HuH-7 (cell line): ENCODE measurements around the gene LEMD2.

Experiments used
- DNase-seq: peaks from one replicate; pipeline ENCODE4 v3.0.0; 2011; ENCODE audit warnings: low spot score

LEMD2 gene

GRCh38 chr6:33756211-33756954, 32.5 kb downstream of the LEMD2 start:
- no peak for DNase-seq

DNA sequence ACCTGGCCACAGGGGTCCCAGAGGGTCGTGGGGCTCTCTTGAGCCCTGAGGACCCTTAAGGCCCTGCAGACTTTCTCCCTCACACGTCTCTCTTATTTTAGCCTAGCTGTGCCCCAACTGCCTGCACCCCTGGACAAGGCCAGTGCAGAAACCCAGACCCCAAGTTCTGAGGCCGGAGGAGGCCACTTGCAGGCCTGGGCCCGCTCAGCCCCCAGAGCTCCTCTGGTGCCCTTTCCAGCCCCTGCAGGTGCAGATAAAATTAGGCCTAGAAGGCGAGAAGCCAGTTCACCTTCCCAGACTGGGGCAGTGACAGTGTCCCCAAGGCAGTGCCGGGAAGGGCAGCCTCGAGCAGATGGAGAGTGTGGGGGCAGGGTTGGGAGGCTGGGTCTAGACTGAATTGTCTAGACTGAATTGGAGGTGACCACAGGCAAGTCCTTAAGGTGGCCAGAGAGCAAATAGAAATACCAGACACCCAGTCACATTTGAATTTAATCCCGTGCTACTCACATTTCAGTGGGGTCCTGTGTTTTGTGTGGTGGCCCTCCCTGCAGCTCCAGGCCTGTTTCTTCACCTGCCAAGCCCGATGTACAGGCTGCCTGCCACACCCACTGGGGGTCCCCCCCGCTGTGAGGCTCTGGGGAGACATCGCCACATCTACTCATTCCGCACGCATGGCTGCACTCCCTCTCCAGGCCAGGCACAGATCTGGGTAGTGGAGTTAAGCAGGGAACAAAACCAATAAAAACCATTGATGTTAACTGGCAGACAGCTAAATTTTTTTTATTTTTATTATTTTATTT, 33.7 kb downstream of the LEMD2 start:
- DNase-seq = no peak

DNA sequence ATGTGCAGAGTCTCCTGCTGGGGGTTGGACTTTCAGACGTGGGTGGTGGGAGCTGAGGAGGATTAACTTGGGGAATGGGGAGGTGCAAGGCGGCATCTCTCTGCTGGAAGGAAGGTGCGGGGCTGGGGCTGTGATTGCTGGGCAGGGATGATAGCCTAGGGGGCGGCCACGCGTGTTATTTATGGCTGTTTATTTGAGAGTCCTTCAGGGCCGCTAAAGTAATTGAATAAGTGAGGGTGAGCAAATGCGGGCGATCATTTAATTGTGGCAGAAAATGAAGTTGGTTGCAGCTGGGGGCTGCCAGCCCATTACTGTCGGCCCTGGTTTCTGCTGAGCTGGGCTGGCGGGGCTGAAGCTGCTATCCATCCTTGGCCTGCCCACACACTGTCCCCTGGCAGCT, 34.7 kb downstream of the LEMD2 start:
- no peak for DNase-seq

DNA sequence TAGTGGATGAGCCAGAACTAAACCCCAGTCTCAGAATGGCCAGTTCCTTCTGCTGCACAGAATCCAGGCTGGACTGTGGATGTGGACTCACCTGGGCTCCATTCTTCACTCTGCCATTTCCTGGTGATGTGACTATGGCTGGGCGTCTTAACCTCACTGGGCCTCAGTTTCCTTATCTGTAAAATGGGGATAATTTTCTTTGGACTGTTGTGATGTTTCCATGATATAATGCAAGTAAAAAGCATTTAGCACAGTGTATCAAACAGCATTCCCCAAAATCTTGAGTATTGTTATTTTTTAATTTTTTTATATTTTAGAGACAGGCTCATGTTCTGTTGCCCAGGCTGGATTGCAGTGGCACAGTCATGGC, 36.3 kb downstream of the LEMD2 start:
- DNase-seq = no peak

GRCh38 chr6:33751771-33752645, 36.9 kb downstream of the LEMD2 start:
- no peak for DNase-seq

GRCh38 chr6:33750244-33750991, 38.5 kb downstream of the LEMD2 start:
- no peak for DNase-seq

GRCh38 chr6:33749401-33749800, 39.5 kb downstream of the LEMD2 start:
- DNase-seq = no peak

- no peak for DNase-seq
Observed at GRCh38 chr6:33748841-33749240, 40.1 kb downstream of the LEMD2 start.

- no peak for DNase-seq
Observed at GRCh38 chr6:33747823-33748222, 41.1 kb downstream of the LEMD2 start.

GRCh38 chr6:33746651-33747100, 42.3 kb downstream of the LEMD2 start, which contains the start of gene IP6K3:
IP6K3 (minus strand) TSS chr6:33746905; CDS start chr6:33735476, 11,429 bp downstream.
- DNase-seq = no peak

DNA sequence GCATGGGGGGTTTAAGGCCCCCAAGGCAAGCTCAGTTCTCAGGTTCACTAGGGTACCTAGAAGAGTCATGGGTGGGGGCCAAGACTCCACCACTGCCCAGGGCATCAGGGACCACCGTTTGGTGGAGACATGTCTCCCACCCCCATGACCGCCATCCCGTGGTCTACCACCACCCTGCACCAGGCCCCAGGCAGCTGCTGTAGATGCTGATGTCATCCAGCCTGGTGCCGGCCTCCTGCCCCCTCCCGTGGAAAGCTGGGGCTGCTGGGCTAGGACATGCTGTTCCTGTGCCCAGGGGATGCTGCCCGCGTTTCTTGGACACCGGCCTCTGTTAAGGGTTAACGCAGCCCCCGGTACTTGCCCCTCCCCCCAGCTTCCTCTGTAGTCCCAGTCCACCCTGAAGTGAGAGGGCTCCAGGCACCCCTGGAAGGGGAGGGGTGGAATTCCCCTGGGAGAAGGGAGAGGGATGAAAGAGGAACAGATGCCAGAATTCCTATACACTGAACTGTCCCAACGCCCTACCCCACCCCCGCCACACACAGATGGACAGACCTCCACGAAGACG, 42.8 kb downstream of the LEMD2 start:
- no peak for DNase-seq

- DNase-seq = no peak
Observed at GRCh38 chr6:33745548-33745947, 43.4 kb downstream of the LEMD2 start.

GRCh38 chr6:33744895-33745546, 43.9 kb downstream of the LEMD2 start:
- no peak for DNase-seq

DNA sequence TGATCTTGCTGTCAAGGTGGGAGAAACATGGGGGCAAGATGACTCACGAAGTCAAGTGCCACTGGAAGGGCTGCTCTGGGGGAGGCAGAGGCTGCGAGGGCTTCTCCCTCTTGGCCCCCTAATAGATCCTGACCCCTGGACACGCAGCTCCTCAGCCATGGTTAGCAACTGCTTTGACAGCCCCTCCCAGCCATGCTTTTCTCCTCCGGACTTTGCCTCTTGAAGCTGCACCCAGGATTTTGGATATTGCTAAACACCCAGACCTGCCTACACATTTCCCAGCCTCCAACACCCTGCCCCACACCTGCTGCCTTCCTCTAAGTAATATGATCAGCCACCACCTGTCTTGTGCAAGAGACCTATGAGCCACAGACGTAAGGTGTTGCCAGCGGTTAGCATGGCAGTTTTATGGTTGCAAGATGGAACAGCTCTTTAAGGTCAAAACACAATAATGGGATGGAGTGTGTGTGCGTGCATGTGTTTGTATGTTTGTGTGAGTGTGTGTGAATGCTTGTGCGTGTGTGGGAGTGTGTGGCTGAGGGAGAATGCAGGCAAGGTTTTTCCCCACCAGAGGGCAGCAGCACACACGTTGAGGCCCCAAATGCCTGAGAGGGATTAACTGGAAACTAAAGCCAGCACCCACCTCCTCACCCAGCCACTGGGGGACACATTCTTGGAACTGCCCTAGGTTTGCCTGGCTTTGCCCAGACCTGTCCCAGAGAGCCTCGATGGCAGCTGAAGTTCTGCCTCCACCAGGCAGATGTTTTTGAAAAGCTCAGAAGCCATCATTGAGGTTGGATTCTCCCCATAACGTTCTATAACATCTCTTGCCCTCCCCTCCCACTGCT, 44.7 kb downstream of the LEMD2 start:
- peak; percentile 88 for DNase-seq

DNA sequence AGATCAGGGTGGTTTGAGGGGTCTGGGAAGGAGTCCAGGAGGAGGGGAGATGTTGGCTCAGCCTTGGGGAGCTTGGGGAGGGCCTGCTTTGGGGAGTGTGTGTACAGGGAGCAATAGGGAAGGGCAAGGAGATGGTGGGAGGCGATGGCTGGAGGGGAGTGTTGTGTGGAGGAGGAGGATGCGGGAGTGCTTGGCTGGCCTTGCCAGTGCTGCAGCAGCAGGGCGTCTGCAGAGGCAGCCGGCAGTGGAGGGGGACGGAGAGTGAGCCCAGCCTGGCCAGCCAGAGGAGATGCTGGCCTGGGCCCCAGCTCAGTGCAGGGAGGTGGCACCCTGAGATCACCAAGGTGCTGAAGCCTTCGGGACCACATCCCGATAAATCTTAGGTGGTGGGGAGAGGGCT, 46.1 kb downstream of the LEMD2 start:
- DNase-seq = no peak

DNA sequence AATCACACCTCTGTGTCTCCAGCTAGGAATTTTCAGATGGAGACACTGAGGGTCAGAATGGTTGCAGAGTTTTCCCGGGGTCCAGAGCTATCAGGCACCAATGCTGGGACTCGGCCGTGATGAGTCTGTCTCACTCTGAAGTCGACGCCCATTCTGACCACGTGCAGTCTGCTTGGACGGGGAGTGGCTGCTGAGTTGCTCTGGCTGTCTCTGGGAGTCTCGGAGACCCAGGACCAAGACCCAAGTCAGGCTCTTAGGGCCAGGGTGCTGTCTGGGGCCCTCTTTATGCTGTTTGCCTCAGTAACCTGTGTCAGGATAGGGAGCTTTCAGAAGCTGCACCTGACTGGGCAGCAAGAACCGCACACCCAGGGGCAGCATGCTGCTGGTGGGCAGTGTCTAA, 46.8 kb downstream of the LEMD2 start:
- no peak for DNase-seq

GRCh38 chr6:33740794-33741193, 48.1 kb downstream of the LEMD2 start:
- no peak for DNase-seq

DNA sequence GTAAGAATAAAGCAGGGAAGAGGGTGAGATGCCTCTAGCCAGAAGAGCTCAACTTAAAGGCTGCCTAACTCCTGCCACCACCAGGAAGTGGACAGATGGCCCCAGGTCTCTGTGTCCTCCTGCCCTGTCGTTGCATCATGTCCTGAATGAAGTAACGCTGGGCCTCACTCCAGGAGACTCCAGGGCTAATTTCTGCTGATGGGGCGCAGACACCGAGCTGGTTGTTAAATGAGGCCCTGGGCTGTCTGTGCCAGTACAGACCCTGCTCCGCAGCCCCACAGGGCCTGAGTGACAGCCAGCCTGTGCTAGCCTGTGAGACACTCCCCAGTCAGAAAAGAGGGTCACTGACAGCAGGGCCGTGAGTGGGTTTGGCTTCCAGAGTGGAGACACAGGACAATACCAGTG, 48.7 kb downstream of the LEMD2 start:
- DNase-seq = peak; percentile 46

DNA sequence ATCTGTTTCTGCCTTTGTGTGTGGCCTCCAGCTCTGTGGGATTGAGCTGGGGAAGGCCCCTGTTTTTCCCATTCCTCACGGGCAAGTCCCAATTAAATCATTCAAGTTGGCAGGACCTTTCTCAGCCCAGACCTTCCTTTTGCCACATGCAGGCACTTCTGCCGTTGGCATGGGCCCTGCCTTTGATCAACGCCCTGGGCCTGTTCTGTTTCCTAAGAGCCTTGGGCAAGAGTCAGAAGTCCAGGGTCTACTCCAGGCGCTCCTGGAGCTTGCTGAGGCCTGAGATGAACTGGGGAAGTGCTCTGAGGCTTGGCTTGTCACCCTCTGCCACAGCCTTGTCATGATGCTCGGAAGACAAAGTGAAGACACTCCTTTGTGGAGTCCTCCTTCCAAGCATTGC, 49.4 kb downstream of the LEMD2 start:
- DNase-seq = no peak

DNA sequence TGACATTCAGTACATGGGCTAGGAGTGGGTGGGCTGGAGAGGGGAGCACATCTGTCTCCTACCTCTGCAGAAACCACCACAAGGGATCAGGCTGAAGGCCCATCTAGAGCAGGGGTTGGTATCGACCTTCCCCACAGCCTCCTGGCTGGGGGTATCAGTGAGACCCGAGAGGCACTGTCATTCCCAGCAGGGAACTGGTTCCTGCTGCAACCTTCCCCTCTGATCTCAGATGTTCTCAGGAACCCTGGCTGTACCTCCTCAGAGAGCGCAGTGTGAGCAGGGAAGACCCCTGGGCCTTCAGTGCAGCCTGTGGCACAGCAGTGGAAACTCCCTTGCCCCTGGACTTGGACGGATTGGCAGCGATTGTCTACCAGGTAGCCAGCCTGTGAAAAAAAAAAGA, 50.1 kb downstream of the LEMD2 start:
- no peak for DNase-seq
